NT2/D1 (cell line): Measurements from ENCODE around the gene TELO2.

Experiments used
- DNase-seq: peaks from one replicate; pipeline ENCODE4 v3.0.0-alpha.2; 2011; ENCODE audit warnings: low read depth, low spot score
- H3K27me3 ChIP-seq: 2 replicates; pipeline ENCODE4 v1.6.0; 2011; ENCODE audit warnings: mild to moderate bottlenecking; ENCODE audit not compliant: insufficient read length, insufficient read depth
- H3K36me3 ChIP-seq: 2 replicates; pipeline ENCODE4 v1.6.1; 2011; ENCODE audit warnings: mild to moderate bottlenecking, low read length, mixed read lengths; ENCODE audit not compliant: insufficient read depth, insufficient read length
- H3K4me1 ChIP-seq: 2 replicates; pipeline ENCODE4 v1.5.1; 2011; ENCODE audit not compliant: insufficient read depth, insufficient read length
- H3K4me3 ChIP-seq: 2 replicates; pipeline ENCODE4 v1.5.1; 2011; ENCODE audit warnings: low read depth; ENCODE audit not compliant: insufficient read length
- H3K9ac ChIP-seq: 2 replicates; pipeline ENCODE4 v1.6.0; 2011; ENCODE audit warnings: low read depth; ENCODE audit not compliant: insufficient read length
- H3K9me3 ChIP-seq: 2 replicates; pipeline ENCODE4 v1.5.1; 2011; ENCODE audit warnings: mild to moderate bottlenecking, low read length; ENCODE audit not compliant: insufficient read depth
- SUZ12 ChIP-seq: IDR thresholded peaks from 2 replicates; pipeline ENCODE4 v1.6.1; 2011; ENCODE audit not compliant: insufficient read length, insufficient read depth; ENCODE audit errors: extremely low read depth
- YY1 ChIP-seq: IDR thresholded peaks from 2 replicates; pipeline ENCODE4 v1.6.1; 2011; ENCODE audit not compliant: insufficient read length, insufficient read depth
- ZNF274 ChIP-seq: IDR thresholded peaks from 2 replicates; pipeline ENCODE4 v1.6.1; 2011; ENCODE audit warnings: mild to moderate bottlenecking, low read depth, low read length

Gene TELO2

DNA sequence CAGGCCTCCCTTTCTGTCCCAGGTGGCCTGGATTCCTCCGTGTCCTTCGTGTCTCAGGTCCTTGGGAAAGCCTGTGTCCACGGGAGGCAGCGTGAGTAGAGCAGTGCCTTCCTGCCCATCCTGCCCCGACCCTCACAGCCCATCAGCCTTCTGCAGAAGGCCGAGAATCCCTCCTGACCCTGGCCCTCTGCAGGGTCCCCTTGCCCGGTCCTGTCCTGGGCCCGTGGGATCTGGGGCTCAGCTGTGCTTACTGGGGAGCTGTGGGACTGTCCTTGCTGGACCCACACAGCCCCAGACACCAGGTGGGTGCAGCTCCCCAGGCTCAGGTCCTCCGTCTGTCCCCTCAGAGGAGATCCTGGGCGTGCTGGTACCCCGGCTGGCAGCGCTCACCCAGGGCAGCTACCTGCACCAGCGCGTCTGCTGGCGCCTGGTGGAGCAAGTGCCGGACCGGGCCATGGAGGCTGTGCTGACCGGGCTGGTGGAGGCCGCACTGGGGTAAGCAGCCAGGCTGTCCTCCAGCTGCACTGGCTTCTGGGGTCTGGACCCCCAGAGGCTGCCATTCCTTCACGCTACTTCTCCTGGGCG, 3.9 kb downstream of the TELO2 start:
- Histone ChIP-seq H3K4me3 (no peak overlapping the region), H3K4me1 (peaks cover 17% of the 10 kb centered on the region), H3K9ac (peak overlapping the region; percentile 32), H3K27me3 (no peaks in the 10 kb centered on the region), H3K36me3 (peaks cover 80% of the 10 kb centered on the region), H3K9me3 (no peaks in the 10 kb centered on the region)
- DNase-seq: no peak
- no peak for TF ChIP-seq SUZ12
- TF ChIP-seq ZNF274: no peak
- TF ChIP-seq YY1: no peak

DNA sequence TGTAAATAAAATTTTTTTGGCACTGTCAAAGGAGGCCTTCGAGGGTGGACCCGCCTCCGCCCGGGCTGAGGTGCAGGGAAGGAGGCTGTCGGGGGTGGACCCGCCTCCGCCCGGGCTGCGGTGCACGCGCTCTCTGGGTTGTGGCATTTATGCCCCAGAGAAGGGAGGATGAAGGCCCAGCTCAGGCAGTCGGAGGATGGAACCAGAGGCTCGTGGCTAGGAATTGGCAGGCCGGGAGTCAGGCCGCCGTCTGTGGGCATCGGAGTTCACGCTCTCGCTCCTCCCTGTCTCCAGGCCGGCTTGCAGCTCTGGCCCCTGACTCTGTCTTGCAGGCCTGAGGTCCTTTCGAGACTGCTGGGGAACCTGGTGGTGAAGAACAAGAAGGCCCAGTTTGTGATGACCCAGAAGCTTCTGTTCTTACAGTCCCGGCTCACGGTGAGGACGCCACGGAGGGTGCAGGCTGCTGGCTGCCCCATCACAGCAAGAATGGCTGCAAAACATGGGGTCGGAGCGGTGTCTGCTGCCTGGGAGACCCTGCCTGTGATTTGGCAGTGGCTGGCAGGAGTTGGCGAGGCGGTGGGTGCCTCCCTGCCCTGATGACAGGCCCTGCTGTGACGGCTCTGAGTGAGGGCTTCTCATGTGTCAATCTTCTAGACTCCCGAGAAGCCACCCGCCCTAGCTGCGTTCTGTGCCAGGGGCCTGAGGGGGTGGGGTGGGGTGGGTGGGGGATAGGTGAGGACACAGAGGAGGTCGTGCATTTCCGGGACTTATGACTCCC, 5.9 kb downstream of the TELO2 start:
- Histone ChIP-seq H3K4me3 (no peak overlapping the region), H3K4me1 (peaks cover 12% of the 10 kb centered on the region), H3K9ac (no peak overlapping the region), H3K27me3 (no peaks in the 10 kb centered on the region), H3K9me3 (no peaks in the 10 kb centered on the region), H3K36me3 (peaks cover 98% of the 10 kb centered on the region)
- TF ChIP-seq ZNF274: no peak
- no peak for DNase-seq

DNA sequence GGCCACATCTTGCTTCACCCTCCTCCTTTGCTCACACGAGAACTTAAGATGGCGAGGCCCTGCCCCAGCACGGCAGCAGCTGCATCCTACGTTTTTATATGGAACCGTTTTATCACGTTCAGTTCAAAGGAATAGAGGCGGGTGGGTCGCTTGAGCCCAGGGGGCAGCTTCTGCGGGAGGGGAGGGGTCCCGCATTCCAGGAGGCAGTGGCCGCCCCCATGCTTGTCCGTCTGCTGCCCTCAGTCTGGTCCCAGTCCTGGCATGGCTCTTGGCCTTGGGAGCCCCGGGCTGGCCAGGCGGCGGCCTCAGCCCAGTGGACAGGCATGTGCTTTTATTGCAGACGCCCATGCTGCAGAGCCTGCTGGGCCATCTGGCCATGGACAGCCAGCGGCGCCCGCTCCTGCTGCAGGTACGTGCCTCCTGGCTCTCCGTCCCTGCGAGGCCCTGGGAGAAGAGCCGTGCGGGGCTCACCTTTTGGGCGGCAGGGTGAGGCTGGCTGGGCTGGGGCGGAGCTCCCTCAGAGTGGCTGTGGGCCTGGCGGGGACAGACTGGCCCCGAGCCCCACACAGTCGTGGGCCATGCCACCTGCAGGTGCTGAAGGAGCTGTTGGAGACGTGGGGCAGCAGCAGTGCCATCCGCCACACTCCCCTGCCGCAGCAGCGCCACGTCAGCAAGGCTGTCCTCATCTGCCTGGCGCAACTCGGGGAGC, 6.8 kb downstream of the TELO2 start:
- H3K9me3 ChIP-seq: no peaks in the 10 kb centered on the region
- peaks cover 5% of the 10 kb centered on the region for H3K4me1 ChIP-seq
- TF ChIP-seq ZNF274 (no peak), SUZ12 (no peak), YY1 (no peak)
- no peak overlapping the region for H3K9ac ChIP-seq
- H3K27me3 ChIP-seq: no peaks in the 10 kb centered on the region
- no peak for DNase-seq
- H3K36me3 ChIP-seq: peaks cover 95% of the 10 kb centered on the region
- no peak overlapping the region for H3K4me3 ChIP-seq

DNA sequence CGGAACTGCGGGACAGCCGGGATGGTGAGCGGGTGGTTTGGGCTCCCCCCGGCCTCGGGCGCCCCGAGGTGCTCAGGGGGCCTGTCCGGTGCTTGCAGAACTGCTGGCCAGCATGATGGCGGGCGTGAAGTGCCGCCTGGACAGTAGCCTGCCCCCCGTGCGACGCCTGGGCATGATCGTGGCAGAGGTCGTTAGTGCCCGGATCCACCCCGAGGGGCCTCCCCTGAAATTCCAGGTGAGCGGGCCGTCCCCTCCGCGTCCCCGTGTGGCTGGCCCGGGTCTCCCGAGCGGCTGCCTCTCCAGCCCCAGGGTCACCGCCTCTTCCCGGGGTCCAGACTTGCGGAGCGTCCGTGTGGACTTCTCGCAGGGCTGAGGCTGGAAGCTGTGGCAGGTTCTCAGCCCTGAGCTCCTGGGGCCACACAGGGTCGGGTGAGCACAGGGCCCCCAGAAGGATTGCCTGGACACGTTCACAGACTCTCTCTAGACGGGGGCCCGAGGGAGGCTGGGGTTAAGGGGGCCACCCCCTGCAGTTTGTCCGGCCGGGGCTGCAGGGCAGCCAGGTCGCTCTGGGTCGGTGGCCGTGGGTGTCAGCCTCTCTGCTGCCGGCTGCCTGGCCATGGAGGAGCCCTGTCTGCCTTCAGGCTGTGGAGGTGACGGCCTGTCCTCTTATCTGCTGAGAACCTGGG, 7.4 kb downstream of the TELO2 start:
- Histone ChIP-seq H3K27me3 (no peaks in the 10 kb centered on the region), H3K4me1 (peaks cover 2% of the 10 kb centered on the region), H3K36me3 (peaks cover 95% of the 10 kb centered on the region), H3K9ac (no peak overlapping the region), H3K4me3 (no peak overlapping the region), H3K9me3 (no peaks in the 10 kb centered on the region)
- DNase-seq: no peak
- TF ChIP-seq ZNF274 (no peak), YY1 (no peak), SUZ12 (no peak)

DNA sequence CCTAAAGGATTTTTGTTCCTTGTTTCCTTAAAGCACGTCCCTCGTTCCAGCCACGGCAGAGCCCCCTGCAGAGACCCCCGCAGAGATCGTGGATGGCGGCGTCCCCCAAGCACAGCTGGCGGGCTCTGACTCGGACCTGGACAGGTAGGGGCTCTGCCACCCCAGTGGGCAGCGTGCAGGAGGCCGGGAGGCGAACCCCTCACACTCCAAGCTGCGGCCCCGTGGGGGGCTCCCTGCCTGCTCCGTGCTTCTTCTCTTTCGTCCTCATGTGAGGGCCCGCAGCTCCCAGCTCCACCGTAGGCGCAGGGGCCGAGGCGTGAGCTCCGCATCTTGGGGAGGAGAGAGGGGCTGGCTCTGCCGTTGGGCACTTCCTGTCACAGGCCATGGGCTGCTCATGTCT, 8.5 kb downstream of the TELO2 start:
- no peak for DNase-seq
- H3K36me3 ChIP-seq: peaks cover 95% of the 10 kb centered on the region
- TF ChIP-seq YY1 (no peak), SUZ12 (no peak), ZNF274 (no peak)
- H3K27me3 ChIP-seq: no peaks in the 10 kb centered on the region
- H3K9me3 ChIP-seq: no peaks in the 10 kb centered on the region
- H3K9ac ChIP-seq: no peak overlapping the region
- peaks cover 3% of the 10 kb centered on the region for H3K4me1 ChIP-seq
- H3K4me3 ChIP-seq: no peak overlapping the region

DNA sequence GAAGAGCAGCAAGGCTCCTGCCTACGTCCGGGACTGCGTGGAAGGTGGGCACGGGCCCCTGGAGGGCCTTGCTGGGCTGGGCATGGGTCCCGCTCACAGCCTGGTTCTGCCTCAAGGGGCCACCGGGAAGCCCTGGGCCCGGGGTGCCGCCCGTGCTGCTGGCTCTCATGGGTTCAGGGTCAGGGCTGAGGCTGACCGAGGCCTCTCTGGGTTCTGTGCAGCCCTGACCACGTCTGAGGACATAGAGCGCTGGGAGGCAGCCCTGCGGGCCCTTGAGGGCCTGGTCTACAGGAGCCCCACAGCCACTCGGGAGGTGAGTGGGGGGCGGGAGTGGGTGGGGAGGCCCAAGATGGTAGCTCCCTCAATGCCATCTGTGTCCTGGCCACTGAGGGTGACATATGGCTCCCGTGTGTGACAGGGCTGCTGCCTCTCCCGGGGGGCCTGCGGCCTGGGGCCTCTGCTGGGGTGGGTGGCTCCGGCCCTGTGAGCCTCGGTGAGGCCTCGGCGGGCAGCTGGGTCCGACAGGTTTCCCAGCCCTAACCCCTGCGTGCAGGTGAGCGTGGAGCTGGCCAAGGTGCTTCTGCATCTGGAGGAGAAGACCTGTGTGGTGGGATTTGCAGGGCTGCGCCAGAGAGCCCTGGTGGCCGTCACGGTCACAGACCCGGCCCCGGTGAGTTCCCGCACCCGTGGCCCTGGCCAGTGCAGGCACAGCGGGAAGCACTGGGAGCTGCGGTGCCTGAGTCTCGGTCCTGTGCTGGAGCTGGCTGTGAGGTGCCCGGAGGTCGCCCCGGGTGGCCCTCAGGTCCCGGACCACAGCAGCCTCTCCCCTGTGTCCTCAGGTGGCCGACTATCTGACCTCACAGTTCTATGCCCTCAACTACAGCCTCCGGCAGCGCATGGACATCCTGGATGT, 9.2 kb downstream of the TELO2 start:
- H3K4me3 ChIP-seq: no peak overlapping the region
- H3K36me3 ChIP-seq: peaks cover 95% of the 10 kb centered on the region
- H3K4me1 ChIP-seq: peaks cover 4% of the 10 kb centered on the region
- no peak for DNase-seq
- no peaks in the 10 kb centered on the region for H3K27me3 ChIP-seq
- H3K9ac ChIP-seq: no peak overlapping the region
- no peak for TF ChIP-seq ZNF274
- TF ChIP-seq YY1: no peak
- no peak for TF ChIP-seq SUZ12
- H3K9me3 ChIP-seq: no peaks in the 10 kb centered on the region
